Prostate gland (tissue), 2 donors: ENCODE results near the gene CKAP4.

Source experiments
- POLR2A ChIP-seq: fragments of 450-650 bp; IDR thresholded peaks from one replicate; pipeline ENCODE4 v1.6.1; 2016; ENCODE audit warnings: antibody characterized with exemption, mild to moderate bottlenecking
- TF ChIP-seq, protein P1 (sequence below), 4 experiments: fragments of 200-600 bp in 2 of 4; fragments of 450-650 bp in 2 of 4; sonication (generic) in 2 of 4; IDR thresholded peaks; 1 replicate in 3 of 4; 2 replicates in 1 of 4; pipeline ENCODE4 v1.5.1; 2016 to 2019; ENCODE audit warnings: antibody characterized with exemption in 4 of 4, mild to moderate bottlenecking in 2 of 4, moderate library complexity in 2 of 4

- TF ChIP-seq, protein P1, sequence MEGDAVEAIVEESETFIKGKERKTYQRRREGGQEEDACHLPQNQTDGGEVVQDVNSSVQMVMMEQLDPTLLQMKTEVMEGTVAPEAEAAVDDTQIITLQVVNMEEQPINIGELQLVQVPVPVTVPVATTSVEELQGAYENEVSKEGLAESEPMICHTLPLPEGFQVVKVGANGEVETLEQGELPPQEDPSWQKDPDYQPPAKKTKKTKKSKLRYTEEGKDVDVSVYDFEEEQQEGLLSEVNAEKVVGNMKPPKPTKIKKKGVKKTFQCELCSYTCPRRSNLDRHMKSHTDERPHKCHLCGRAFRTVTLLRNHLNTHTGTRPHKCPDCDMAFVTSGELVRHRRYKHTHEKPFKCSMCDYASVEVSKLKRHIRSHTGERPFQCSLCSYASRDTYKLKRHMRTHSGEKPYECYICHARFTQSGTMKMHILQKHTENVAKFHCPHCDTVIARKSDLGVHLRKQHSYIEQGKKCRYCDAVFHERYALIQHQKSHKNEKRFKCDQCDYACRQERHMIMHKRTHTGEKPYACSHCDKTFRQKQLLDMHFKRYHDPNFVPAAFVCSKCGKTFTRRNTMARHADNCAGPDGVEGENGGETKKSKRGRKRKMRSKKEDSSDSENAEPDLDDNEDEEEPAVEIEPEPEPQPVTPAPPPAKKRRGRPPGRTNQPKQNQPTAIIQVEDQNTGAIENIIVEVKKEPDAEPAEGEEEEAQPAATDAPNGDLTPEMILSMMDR (IDR thresholded peaks at IDR 0.05), result no peak
- TF ChIP-seq POLR2A, result no peak
Observed at GRCh38 chr12:106269150-106269771, 21.4 kb upstream of the CKAP4 start.
